GM18868 (cell line): Measurements from ENCODE around the gene RAB43.
"Not testable (repeated sequence)": the region's sequence is repeated elsewhere in the genome, so short reads cannot be mapped to it uniquely, and the experiment has no call there.

ENCODE experiments used
- ATAC-seq: cut with Tn5 transposase; IDR thresholded peaks from one replicate; pipeline ENCODE4 v1.9.1; 2021; ENCODE audit warnings: mild to moderate bottlenecking, moderate library complexity; ENCODE audit not compliant: unreplicated experiment

Gene RAB43

DNA sequence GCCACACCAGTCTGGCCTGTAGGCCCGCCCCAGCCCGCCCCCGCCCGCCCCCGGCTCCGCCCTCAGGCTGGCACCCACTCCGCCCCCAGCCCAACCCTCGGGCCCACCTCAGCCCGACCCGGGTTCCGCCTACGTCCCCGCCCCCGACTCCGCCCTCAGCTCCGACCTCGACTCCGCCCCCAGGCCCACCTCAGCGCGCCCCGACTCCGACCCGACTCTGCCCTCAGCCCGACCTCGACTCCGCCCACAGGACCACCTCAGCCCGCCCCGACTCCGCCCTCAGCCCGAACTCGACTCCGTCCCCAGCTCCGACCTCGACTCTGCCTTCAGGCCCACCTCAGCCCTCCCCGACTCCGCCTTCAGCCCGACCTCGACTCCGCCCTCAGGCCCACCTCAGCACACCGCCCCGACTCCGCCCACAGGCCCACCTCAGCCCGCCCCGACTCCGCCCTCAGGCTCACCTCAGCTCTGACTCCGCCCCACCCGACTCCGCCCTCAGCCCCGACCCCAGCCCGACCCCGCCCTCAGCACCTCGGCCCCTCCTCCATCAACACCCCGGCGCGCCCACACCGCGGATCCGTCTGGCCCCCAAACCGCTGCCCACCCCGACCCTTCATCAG lies at the start of gene RAB43:
Gene RAB43 (minus strand): TSS at position 13 of the 620 bp plus-strand sequence. CDS start 315 bp downstream, outside the sequence.
- peak; percentile 49 for ATAC-seq

GRCh38 chr3:129166579-129167332 lies 45.2 kb upstream of the RAB43 start:
- no peak for ATAC-seq

GRCh38 chr3:129165594-129165993 lies 44.0 kb upstream of the RAB43 start:
- not testable (repeated sequence) for ATAC-seq

- no peak for ATAC-seq
These were observed 42.9 kb upstream of the RAB43 start for GRCh38 chr3:129164500-129164899.

DNA sequence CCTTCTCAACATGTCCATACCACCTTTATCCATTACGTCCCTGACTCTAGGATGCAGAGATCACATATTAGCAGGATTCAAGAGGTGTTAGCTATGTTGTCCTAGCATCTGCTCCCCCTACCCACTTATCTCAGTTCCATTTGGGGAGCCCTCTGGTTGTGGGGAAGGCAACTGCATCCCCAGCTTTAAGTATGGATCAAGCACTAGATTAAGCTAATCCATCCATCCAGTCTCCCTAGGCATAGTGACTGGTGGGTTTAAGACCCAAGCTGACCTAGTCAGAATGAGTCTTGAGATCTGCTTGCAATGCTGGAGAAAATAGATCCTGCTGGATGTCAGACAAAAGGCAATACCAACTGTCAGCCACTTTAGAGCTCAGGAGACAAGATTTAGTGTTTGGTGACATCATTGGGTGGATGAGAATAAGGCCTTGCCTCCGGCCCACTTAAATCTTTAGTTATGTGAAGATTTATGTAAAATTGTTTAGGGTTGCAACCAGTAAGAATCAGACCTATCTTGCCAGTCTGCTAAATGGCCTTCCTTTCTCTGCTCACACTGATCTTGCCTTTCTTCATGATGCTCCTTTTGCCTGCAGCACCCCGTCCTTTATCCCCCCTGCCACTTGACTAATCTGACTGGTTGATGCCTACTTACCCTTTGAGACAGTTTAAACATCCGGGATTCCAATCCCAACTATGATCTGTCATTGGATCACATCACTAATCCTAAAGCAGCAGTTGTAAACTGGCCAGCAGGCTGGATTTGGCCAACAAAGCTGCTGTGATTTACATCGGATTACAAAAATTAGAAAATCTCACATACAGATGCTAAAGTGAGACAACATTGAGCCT lies 41.4 kb upstream of the RAB43 start:
- ATAC-seq = no peak

GRCh38 chr3:129161860-129162271 lies 40.3 kb upstream of the RAB43 start:
- no peak for ATAC-seq

DNA sequence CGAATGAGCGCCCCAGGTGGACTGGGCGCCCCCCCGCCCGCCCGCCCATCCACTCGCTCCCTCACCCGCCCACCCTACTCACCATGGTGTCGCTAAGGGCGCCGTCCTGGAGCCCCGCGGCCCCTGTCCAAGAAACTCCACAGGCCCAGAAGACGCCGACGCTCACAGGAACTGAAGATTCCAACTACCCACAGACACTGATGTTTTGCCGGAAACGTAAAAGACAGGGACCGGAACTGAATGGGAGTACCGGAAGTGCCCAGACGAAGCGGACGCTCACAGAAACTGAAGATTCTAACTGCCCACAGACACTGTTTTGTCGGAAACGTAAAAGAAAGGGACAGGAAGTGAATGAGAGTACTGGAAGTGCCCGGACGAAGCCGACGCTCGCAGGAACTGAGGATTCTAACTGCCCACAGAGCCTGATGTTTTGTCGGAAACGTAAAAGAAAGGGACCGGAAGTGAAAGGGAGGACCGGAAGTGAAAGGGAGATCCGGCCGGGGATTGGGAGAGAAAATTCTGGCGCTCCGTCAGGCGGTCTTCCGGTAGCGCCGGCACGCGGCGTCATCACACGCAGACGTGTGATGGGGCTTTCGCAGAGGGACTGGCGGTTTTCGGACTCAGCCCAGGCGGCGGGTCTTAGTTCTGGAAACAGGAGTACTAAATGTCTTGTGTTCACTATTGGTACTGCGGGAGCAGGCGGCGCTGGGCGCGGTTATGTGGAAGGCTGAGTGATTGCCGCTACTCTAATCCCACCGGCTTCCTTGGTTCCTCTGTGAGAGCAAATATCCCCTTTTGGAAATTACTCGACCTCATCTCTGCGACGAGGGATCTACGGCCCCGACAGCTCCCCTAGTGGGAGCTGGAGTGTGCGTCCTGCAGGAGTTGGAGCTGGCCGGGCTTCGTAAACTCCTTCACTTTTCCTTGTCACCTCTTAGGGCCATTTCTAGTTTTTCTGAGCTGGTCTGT lies 39.6 kb upstream of the RAB43 start, which contains the start of gene ISY1:
Gene ISY1 (minus strand): TSS at position 173 of the 969 bp plus-strand sequence. CDS start 88 bp downstream, at position 85.
- ATAC-seq = peak; percentile 83

- ATAC-seq = no peak
These were observed 23.2 kb upstream of the RAB43 start for GRCh38 chr3:129144786-129145185.

GRCh38 chr3:129141011-129141410 lies 19.4 kb upstream of the RAB43 start:
- ATAC-seq = not testable (repeated sequence)

DNA sequence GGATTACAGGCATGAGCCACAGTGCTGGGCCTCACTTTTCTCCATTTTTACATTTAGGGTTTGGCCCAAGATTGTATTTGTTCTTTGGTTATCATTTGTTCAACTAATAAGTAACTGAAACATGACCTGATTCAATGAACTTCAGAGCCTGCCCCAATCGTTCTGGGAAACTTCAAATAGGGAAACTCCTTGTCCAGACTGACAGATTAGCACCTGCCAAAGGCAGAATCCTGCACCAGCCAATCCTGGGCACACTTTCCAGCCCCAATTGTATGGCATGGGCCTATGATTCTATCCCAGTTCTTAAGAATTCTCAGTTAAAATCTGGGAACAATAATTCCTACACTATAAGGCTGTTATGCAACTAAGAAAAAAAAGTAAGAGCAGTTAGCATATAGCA lies 18.3 kb upstream of the RAB43 start:
- ATAC-seq = no peak

GRCh38 chr3:129136275-129136674 lies 14.7 kb upstream of the RAB43 start:
- ATAC-seq = not testable (repeated sequence)

- no peak for ATAC-seq
These were observed 10.7 kb upstream of the RAB43 start for GRCh38 chr3:129132097-129132866.

DNA sequence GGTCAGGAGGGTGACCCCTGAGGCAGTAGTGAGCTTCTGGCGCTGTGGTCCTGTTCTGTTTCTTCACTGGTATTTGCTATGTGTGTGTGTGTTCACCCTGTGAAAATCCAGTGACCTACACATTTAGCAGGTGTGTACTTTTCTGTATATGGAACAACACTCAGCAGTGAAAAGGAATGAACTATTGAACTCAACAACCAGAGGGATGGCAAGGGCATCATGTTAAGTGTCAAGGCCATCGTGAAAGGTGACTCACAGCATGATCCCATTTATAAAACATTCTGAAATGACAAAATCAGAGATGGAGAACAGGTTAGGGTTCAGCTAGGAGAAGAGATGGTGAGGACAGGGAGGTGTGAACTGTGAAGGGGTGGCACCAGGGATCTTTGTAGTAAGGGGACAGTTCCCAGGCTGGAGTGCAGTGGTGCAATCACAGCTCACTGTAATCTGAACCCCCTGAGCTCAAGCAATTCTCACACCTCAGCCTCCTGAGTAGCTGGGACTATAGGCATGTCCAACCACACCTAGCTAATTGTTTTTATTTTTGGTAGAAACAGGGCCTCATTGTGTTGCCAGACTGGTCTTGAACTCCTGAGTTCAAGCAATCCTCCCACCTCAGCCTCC lies 10.0 kb upstream of the RAB43 start:
- no peak for ATAC-seq

DNA sequence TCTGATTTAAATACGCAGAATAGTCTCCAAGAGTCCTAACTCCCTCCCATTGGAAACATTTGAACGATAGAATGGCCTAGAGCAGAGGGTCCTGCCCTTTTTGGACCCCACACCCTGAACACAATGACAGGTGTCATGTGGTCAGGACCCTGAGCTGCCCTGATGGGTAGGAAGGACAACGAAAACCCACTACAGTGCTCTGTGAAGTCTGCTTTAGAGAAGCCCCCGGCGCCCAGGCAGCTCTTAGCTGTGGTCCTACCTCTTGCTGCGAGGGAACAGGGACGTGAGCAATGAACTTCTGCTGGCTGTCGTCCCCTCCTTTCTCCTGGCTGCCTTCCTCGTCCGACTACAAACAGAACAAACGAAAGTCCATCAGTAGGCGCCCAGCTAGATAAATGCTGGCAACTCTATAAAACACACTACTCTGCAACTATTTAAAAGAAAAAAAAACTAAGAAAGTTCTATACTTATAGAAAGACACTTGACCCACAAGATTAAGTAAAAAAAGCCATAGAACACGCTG lies 8.7 kb upstream of the RAB43 start:
- no peak for ATAC-seq

DNA sequence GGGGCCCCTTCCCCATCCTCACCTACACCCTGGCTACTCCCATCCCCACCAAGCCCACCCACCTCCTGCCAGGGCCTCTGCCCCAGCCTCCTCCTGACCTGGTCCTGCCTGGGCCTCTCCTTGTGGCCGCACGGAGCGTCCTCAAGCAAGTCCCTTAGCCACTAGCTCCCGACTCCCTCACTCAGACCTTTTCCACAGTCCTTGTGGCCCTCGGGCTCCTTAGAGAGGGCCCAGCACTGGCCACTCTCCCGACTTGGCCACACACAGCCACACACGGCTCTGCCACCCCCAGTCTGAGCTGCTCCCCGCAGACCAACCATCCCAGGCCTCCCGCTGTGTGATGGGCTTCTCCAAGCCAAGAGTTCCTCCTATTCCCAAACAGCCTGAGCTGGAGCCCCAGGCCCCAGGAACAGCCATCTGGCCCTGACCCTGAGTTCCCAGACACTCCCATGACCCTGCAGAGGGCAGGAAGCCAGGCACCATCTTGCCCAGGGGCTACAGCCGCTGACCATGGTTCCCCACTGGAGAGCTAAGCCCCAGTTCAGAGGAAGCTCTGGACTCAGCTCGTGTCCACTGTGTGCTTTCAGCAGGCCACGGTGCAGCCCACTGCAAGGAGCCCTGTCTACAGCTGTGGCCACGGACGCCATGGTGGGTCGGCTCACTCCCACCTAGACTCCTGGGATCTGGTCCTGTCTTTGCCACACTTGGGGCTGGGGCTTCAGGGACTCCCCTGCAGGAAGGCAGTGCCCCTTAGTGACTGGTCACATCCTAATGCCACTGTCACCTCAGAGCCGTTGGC lies 7.0 kb upstream of the RAB43 start:
- ATAC-seq = no peak

GRCh38 chr3:129126726-129127280 lies 5.2 kb upstream of the RAB43 start:
- ATAC-seq = no peak

GRCh38 chr3:129123314-129124060 lies 1.9 kb upstream of the RAB43 start:
- no peak for ATAC-seq
